SIG-M5 (cell line): Measurements from ENCODE around the gene CLIC6.
"Not testable (repeated sequence)": the region's sequence is repeated elsewhere in the genome, so short reads cannot be mapped to it uniquely, and the experiment has no call there.

Experiments
- DNase-seq: peaks from one replicate; lab custom pipeline; 2025; lab: John Stamatoyannopoulos, UW

The CLIC6 gene

DNA sequence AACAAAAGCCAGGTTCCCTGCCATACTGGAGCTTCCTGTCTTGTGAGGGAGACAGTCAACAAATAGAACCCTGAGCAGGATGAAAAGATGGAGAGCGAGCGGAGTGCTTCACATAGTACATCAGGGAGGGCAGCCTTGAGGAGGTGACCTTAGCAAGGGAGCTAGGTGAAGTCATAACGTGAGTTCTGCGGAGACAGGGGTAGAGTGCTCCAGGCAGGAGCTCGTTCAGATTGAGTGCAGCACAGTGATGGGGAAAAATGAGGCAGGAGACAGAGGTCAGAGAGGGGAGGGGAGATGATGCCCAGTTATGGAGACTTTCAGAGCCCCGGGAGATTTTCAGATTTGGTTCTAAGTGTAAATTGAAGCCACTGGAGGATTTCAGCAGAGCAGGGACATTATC lies 15.3 kb upstream of the CLIC6 start:
- no peak for DNase-seq

DNA sequence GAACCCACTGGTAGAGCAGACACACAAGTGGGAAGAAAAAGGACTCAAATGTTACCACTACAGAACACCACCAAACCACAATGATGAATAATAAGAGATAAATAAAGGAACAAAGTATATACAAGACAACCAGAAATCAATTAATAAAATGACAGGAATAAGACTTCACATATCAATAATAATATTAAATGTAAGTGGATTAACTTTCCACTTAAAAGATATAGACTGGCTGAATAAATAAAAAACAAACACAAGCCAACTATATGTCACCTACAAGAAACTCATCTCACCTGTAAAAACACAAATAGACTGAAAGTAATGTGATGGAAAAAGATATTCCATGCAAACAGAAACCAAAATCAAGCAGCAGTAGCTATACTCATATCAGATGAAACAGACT lies 6.9 kb upstream of the CLIC6 start:
- DNase-seq = no peak

DNA sequence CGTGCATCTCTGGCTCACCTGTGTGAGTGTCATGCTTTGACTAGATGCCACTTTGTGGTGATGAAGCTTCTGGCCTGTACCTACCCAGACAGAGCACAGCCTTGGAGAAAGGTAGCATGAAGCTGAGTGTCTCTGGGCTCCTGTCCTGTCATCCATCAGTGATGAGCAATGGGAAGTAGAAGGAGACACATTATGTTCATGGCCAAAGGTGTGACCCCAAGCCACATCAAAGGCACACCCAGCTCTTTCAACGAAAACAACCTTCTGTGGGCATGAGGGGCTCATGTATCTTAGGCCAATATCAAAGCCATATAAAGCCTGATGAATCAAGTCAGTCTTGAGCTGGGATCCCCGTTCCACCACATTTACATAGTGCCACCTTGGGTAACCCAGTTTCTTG lies 1.0 kb upstream of the CLIC6 start:
- no peak for DNase-seq

GRCh38 chr21:34669149-34669879 lies 520 bp downstream of the CLIC6 start:
- no peak for DNase-seq

DNA sequence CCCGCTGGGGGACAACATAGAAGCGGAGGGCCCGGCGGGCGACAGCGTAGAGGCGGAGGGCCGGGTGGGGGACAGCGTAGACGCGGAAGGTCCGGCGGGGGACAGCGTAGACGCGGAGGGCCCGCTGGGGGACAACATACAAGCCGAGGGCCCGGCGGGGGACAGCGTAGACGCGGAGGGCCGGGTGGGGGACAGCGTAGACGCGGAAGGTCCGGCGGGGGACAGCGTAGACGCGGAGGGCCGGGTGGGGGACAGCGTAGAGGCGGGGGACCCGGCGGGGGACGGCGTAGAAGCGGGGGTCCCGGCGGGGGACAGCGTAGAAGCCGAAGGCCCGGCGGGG lies 1.1 kb downstream of the CLIC6 start:
- not testable (repeated sequence) for DNase-seq

- DNase-seq = no peak
Measured at GRCh38 chr21:34670220-34670961, 1.6 kb downstream of the CLIC6 start.

DNA sequence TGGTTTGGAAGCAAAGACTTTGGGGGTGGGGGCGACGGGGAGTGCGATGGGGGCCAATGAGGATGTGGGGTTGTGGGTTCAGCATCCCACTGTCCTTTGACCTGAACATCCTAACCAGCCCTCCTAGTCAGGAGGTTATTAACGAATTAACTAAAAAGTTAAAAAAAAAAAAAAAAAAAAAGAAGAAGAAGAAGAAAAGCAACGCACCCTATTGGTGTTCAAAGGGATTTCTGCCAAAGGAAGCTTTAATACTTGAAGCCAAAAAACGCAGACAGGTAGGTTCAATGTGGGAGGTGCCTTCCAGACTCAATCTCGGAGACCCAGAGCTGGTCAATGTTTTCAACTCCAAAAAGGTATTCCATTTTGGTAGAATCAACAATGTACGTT lies 2.2 kb downstream of the CLIC6 start:
- DNase-seq = no peak

- no peak for DNase-seq
Measured at GRCh38 chr21:34671462-34671861, 2.7 kb downstream of the CLIC6 start.

- DNase-seq = no peak
Measured at GRCh38 chr21:34671891-34672290, 3.1 kb downstream of the CLIC6 start.

- no peak for DNase-seq
Measured at GRCh38 chr21:34673006-34673405, 4.2 kb downstream of the CLIC6 start.

GRCh38 chr21:34674468-34674867 lies 5.7 kb downstream of the CLIC6 start:
- no peak for DNase-seq

DNA sequence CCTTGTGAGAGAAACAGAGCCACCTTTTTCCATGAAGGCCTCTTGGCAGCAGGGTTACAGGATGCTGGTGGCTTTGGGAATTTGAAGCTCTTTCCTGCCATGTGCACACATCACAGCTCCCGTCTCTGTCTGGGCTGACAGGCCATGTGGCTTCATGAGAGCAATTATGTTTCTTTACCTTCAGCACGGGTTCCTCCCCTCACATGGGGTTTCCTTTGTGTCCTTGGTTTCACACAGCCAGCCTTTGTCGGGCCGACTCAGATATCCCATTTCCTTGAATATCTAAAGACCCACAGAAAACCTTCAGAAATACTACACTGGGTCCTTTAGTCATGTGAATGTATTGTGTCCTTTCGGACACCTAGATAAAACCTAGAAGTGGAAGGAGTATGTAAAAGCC lies 7.1 kb downstream of the CLIC6 start:
- no peak for DNase-seq

GRCh38 chr21:34679051-34679450 lies 10.3 kb downstream of the CLIC6 start:
- DNase-seq = no peak

DNA sequence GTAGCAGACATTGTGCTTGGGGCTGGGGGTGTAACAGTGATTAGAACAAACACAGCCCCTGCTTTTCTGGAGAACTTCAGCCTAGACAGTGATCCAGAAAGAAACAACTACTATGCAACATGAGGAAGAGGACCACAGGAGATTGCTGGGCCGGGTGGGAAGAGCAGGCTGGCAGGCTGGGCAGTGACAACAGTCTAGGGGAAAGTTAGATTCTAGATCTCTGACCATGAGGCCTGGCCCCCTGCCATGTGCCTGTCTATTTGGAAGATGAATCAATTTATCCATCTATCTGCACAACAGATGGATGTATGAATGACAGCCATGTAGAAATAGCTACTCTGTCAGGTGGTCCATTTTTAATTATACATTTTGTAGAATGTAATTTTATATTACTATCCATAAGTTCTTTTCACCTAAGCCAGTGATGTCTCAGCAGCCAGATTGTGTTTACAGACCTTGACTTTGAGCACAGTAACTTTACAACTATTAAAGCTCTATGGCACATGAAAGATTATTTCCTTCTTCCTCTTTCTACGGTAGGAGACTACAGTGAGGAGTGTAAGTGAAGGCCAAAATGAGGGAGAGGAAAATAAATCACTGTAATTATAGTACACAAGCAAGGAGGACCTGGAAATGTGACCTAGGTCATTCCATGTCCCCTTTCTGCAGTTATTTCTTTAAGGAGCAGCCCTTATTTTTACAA lies 15.5 kb downstream of the CLIC6 start:
- no peak for DNase-seq

- no peak for DNase-seq
Measured at GRCh38 chr21:34687065-34687464, 18.3 kb downstream of the CLIC6 start.

DNA sequence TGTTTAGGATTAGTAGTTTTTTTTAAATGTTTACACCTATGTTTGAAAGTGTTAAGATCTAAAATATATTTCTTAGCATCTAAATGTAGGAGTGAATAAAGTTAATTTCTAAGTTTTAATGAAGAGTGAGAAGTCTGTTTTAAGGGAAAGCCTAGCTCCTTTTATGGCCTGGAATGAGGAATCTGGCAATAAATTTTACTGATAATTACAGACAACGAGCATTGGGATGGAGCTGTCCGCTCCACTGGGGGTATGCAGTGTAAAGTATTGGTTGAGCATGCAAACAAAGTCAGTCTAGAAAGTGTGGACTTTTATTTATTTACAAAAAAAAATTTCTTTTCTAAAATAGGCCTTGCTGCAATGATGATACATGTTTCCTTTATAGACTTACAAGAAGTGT lies 19.0 kb downstream of the CLIC6 start:
- no peak for DNase-seq

DNA sequence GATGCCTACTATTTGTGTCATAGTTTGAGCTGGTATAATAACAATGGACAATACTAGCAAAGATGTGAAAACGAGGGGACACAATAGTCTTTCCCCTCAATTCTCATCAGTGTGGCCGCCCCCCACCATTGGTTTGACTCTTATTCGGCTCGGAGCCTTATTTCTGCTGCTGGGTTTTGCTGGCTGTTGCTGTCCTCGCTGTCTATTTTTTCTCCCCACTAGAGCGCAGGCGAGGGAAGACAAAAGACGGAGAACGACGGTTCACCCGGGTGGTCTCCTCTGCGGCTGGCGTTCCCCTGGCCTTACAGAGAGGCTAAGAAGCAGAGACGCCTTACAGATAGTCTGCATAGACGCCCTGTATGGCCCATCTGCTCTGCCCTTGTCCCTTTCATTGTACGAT lies 19.4 kb downstream of the CLIC6 start:
- DNase-seq = no peak

- no peak for DNase-seq
Measured at GRCh38 chr21:34688715-34689114, 19.9 kb downstream of the CLIC6 start.

- DNase-seq = no peak
Measured at GRCh38 chr21:34690041-34690792, 21.4 kb downstream of the CLIC6 start.

DNA sequence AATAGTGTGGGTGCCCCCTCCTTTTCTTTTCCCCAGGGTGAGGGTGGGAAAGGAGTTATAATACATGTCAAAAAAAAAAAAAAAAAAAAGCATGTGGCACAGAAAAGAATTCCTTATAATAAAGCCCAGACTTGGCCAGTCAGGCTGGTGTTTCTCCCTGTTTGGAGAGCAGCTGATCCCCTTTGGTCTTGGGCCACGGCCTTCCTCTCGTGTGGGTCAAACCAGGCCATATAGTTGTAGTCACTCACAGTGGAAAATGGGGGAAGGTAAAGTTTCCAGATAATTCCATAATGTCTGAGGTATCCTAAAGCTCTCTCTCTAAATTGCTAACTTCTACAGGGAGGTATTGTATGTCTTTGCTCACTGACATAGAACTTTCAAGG lies 22.0 kb downstream of the CLIC6 start:
- DNase-seq = no peak

GRCh38 chr21:34691390-34692032 lies 22.7 kb downstream of the CLIC6 start:
- DNase-seq = no peak

- no peak for DNase-seq
Measured at GRCh38 chr21:34692458-34693020, 23.7 kb downstream of the CLIC6 start.
